GM18519 (cell line): Measurements from ENCODE around the gene ARPC2.

Experiments
- ATAC-seq: cut with Tn5 transposase; IDR thresholded peaks from one replicate; pipeline ENCODE4 v1.9.1; 2021; ENCODE audit warnings: mild to moderate bottlenecking, moderate library complexity; ENCODE audit not compliant: unreplicated experiment, low FRiP score

Gene ARPC2

DNA sequence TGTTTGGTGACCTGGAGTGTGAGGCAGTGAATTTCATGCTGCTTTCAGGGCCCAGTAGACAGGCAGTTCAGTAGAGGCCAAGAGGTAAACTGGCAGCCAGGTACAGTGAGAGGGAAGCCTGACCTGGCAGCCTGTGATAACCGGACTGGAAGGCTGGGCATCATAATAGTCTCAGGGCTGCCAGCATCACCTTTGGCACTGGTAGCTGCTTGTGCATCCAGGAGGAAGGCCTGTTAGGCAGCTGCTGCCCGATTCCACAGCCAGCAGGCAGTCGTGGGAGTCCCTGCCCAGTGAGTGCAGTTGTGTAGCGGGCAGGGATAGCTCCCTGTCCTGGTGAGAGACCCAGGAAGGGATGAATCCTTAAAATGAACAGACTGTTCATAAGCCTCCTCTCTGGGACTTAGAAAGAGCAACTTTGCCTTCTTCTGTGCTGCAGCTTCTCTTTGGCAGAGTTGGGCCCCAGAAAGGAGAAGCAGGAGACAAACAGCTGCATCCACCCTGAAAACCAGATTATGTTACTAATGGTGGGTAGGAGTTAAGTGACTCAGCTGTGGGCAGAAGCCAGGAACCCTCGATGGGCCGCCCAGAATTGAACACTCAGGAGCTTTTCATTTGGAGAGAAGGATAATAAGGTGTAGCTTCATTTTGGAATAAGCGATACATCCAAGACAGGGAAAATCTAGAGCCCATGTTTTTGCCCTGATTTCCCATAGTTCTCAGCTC, 35.7 kb downstream of the ARPC2 start:
- ATAC-seq: no peak

- ATAC-seq: no peak
These were observed 36.2 kb downstream of the ARPC2 start for GRCh38 chr2:218253232-218253625.

DNA sequence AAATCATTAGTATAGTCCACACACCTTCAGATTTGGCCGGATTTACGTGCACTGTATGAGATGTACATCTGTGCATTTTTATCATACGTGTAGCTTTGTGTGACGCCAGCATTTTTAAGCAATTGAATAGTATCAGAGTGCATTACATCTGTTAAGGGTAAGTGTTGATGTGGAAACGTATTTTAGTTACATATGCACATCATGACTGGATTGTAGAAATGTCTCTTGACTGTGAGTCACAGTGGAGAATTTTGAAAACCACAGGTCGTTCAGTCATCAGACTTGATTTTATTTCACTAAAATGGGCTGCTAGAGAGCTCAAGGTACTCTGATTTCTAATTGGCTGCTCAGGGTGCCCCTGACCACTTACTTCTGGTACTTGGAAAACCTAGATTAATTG, 38.5 kb downstream of the ARPC2 start:
- ATAC-seq: no peak

- no peak for ATAC-seq
These were observed 39.8 kb downstream of the ARPC2 start for GRCh38 chr2:218256612-218257350.

- peak; percentile 76 for ATAC-seq
These were observed 40.5 kb downstream of the ARPC2 start for GRCh38 chr2:218257390-218257981.

- ATAC-seq: no peak
These were observed 42.3 kb downstream of the ARPC2 start for GRCh38 chr2:218259099-218259961.

GRCh38 chr2:218260166-218260565, 43.2 kb downstream of the ARPC2 start:
- ATAC-seq: no peak

- ATAC-seq: no peak
These were observed 43.9 kb downstream of the ARPC2 start, which contains the start of gene GPBAR1 for GRCh38 chr2:218260742-218261422. GPBAR1 (plus strand) TSS chr2:218261015; CDS start chr2:218262725, 1,710 bp downstream.

- no peak for ATAC-seq
These were observed 44.6 kb downstream of the ARPC2 start for GRCh38 chr2:218261423-218262236.

DNA sequence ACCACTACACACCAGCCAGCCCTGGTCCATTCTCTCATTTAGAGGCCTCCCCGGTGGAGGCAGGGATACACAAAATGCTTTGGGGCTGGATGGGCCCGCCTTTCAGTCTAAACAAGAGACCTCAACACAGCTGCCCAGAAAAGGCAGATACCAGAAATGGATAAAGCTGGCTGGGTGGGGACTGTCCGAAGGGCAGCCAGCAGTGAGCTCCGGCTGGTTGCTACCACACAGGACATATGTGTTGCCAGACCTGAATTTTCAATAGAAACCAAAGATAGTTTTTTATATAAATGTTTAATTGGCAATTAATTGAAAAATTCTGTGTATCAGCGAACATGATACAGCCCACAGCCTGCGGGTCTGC, 45.2 kb downstream of the ARPC2 start:
- no peak for ATAC-seq

- ATAC-seq: no peak
These were observed 45.9 kb downstream of the ARPC2 start for GRCh38 chr2:218262631-218263586.

GRCh38 chr2:218263817-218264641, 47.0 kb downstream of the ARPC2 start:
- ATAC-seq: no peak

DNA sequence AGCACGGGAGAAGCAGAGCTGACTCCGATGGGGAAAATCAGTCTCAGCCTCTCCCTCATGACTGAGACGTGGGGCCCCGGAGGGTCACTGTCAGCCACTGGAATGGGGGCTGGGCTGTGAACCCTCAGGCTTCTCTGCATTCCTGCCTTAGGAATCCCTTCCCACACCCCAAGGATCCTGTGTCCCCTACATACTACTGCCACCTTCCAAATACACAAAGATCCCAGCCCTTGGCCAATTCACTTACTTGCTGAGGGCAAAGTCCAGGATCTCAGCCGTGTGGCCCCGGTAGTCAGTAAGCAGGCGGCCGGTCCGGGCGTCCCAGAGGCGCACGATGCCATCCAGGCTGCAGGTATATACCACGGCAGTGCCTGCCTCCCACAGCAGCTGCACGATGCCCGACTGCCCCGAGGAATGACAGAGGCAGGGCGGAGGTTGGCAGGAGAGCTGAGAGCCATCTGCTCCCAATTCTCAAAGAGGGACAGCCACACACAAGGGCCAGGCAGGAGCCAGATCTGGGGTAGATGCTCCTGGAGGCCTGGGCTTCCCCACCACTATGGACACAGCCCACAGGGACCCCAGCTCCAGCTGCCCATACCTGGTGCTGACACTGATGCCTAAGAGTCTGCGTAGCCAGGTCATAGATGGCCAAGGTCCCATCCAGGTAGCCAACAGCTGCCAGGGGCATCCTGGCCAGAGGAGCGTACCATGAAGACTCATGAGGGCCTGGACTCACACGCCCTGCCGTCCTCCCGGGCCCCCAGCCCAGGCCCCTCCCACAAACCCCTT, 48.0 kb downstream of the ARPC2 start:
- no peak for ATAC-seq

DNA sequence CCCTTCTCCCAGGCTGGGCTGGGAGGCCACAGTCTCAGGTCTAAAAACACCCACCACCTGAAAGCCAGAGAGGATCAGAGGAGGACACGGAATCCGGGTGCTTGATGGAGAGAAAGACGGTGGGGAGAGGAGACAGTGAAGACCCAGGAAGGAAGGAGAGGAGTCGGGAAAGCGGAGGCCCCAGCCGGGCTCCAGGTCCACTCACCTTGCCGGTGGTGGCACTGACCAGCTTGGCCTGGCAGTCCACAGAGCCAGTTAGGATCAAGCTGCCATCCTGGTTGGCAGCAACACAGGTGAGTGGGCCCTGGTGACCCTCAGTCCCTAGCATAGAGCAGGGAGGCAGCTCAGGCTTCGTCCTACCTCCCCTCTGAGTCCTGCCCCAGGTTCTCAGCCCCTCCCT, 48.6 kb downstream of the ARPC2 start:
- no peak for ATAC-seq

GRCh38 chr2:218266316-218266979, 49.5 kb downstream of the ARPC2 start:
- no peak for ATAC-seq

- ATAC-seq: no peak
These were observed 50.3 kb downstream of the ARPC2 start for GRCh38 chr2:218267259-218267658.
